ENCODE results near the gene TRIM54. TPM values are rescaled to one million over a fixed set of nuclear protein-coding genes. Genes with fewer than 3 reads are reported as not detected.

TRIM54 gene
- polyA plus RNA-seq, 1 donor from 2014 or later: not detected

- no peak overlapping the region for H3K4me2 ChIP-seq (ENCODE audit: low read length)
Measured at GRCh38 chr2:27255660-27256059, 26.6 kb upstream of the TRIM54 start.

GRCh38 chr2:27256855-27257454, 25.3 kb upstream of the TRIM54 start:
- no peak overlapping the region for H3K4me3 ChIP-seq (ENCODE audit: low read length)
- H3F3A ChIP-seq (ENCODE audit: insufficient read depth, low read length, poor library complexity, severe bottlenecking): no peaks in the 10 kb centered on the region
- H3K9ac ChIP-seq (ENCODE audit: low read length): no peak overlapping the region
- no peaks in the 10 kb centered on the region for H3K9me3 ChIP-seq (ENCODE audit: low read length)
- no peaks in the 10 kb centered on the region for H3K9me2 ChIP-seq (ENCODE audit: insufficient read depth, low read length)
- no peak overlapping the region for H3K27ac ChIP-seq (ENCODE audit: low read length)
- no peaks in the 10 kb centered on the region for H4K20me1 ChIP-seq (ENCODE audit: insufficient read depth)
- no peak overlapping the region for H3K4me2 ChIP-seq (ENCODE audit: low read length)
- no peaks in the 10 kb centered on the region for H3K79me2 ChIP-seq (replicated peaks; ENCODE audit: insufficient read depth, low read length)
- no peak for TF ChIP-seq CTCF (IDR thresholded peaks at IDR 0.05; ENCODE audit: poor library complexity, severe bottlenecking)
- no peaks in the 10 kb centered on the region for H3K36me3 ChIP-seq (ENCODE audit: insufficient read depth, low read length)
- no peak overlapping the region for H2AFZ ChIP-seq (ENCODE audit: low read depth, low read length)
- H3K27me3 ChIP-seq (ENCODE audit: insufficient read depth, low read depth, low read length): peaks cover 26% of the 10 kb centered on the region

More at GRCh38 chr2:27255660-27256059, 26.6 kb upstream of the TRIM54 start:
- Histone ChIP-seq H3K27ac (ENCODE audit: low read length) (no peak overlapping the region), H3K9ac (ENCODE audit: low read length) (no peak overlapping the region), H3F3A (ENCODE audit: insufficient read depth, low read length, poor library complexity, severe bottlenecking) (no peaks in the 10 kb centered on the region), H3K4me3 (ENCODE audit: low read length) (no peak overlapping the region), H3K27me3 (ENCODE audit: insufficient read depth, low read depth, low read length) (peaks cover 17% of the 10 kb centered on the region), H3K9me3 (ENCODE audit: low read length) (no peaks in the 10 kb centered on the region), H4K20me1 (ENCODE audit: insufficient read depth) (no peaks in the 10 kb centered on the region), H3K36me3 (ENCODE audit: insufficient read depth, low read length) (no peaks in the 10 kb centered on the region), H3K79me2 (replicated peaks; ENCODE audit: insufficient read depth, low read length) (no peaks in the 10 kb centered on the region), H3K9me2 (ENCODE audit: insufficient read depth, low read length) (no peaks in the 10 kb centered on the region), H2AFZ (ENCODE audit: low read depth, low read length) (no peak overlapping the region)
- TF ChIP-seq EP300 (conservative IDR thresholded peaks at IDR 0.05; ENCODE audit: poor library complexity, severe bottlenecking) (no peak), CTCF (IDR thresholded peaks at IDR 0.05; ENCODE audit: poor library complexity, severe bottlenecking) (no peak), EZH2 (IDR thresholded peaks at IDR 0.05; ENCODE audit: borderline replicate concordance, insufficient read depth, low read length, poor library complexity, severe bottlenecking) (no peak)

DNA sequence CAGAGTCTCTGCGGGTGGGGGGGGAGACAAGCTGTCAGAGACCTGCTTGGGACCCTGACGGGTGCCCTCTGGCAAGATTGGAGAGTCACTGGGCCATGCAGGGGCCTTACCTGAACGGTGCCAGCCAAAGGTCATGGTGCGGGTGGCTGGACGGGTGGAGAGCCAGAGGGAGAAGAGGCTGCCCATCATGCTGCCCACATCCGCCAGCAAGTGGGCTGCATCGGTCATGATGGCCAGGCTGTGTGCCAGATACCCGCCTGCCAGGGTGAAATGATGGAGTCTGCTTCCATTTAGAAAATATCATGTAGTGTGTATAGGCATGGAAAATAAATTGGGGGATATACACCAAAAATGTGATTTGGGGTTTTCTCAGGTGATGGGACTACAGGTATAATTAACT, 24.2 kb upstream of the TRIM54 start:
- Histone ChIP-seq H3K4me2 (ENCODE audit: low read length) (no peak overlapping the region), H3K4me3 (ENCODE audit: low read length) (no peak overlapping the region), H3K9me2 (ENCODE audit: insufficient read depth, low read length) (no peaks in the 10 kb centered on the region), H3K79me2 (replicated peaks; ENCODE audit: insufficient read depth, low read length) (no peaks in the 10 kb centered on the region), H4K20me1 (ENCODE audit: insufficient read depth) (no peaks in the 10 kb centered on the region), H3K27me3 (ENCODE audit: insufficient read depth, low read depth, low read length) (peaks cover 37% of the 10 kb centered on the region), H3K36me3 (ENCODE audit: insufficient read depth, low read length) (no peaks in the 10 kb centered on the region), H3K27ac (ENCODE audit: low read length) (no peak overlapping the region), H3K9ac (ENCODE audit: low read length) (no peak overlapping the region), H3K9me3 (ENCODE audit: low read length) (no peaks in the 10 kb centered on the region), H2AFZ (ENCODE audit: low read depth, low read length) (no peak overlapping the region), H3F3A (ENCODE audit: insufficient read depth, low read length, poor library complexity, severe bottlenecking) (no peaks in the 10 kb centered on the region)
- TF ChIP-seq EZH2 (IDR thresholded peaks at IDR 0.05; ENCODE audit: borderline replicate concordance, insufficient read depth, low read length, poor library complexity, severe bottlenecking): no peak

Measured in neural cell (in vitro differentiated cells).